ENCODE measurements around the gene LDHB.
"Not testable (repeated sequence)": the region's sequence is repeated elsewhere in the genome, so short reads cannot be mapped to it uniquely, and the experiment has no call there.

LDHB gene

DNA sequence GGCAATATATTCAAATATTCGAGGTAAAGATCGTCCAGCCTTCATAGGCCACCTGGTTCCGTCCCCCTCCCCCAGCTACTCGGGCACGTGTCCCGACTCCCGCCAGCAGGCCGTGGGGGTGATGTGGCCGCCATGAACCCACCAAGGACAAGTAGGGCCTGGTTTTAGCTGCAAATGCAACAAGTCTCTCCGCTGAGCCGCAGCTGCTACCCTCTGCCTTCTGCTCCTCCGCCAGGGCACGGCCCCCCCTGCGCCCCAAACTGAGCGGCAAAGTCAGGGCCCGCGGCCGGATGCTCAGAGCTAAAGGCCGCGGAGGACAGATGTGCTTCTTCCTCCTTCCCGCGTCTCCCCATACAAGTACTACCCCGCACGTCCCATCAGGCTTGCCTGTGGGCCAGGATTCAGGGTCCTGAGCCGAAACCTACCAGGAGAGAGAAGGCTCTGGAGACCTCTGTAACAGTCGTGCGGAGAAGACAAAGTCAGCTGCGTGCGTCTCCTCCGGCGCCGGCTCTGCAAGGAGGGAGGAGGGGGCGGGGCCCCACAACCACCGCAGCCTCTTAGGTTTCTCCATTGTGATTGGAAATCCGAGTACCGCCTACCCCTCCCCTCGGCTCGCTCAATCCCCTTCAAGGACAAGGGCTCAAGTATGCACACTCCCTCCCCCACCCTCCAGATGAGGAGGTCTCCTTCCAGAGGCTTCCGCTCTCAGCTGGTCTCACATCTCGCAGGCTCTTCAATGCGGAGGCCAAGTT, at the start of gene LDHB:
Gene LDHB, minus strand, starts transcription at position 517 of the 752 bp plus-strand sequence. CDS start 3,171 bp downstream, outside the sequence.
- peak; percentile 66 to 79 for DNase-seq

DNA sequence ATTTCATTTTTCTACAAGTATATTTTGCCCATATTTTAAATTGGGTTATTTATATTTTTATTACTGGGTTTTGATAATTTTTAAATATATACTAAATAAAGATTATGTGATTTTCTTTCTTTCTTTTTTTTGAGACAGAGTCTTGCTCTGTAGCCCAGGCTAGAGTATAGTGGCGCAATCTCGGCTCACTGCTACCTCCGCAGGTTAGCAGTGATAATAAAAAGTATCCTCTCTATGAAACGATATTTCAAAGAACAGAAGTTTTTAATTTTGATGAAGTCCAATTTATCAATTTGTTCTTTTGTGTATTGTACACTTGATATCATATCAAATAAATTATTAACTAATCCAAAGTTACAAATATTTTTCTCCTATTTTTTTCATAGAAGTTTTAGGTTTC, 47.2 kb upstream of the LDHB start:
- no peak for DNase-seq

DNA sequence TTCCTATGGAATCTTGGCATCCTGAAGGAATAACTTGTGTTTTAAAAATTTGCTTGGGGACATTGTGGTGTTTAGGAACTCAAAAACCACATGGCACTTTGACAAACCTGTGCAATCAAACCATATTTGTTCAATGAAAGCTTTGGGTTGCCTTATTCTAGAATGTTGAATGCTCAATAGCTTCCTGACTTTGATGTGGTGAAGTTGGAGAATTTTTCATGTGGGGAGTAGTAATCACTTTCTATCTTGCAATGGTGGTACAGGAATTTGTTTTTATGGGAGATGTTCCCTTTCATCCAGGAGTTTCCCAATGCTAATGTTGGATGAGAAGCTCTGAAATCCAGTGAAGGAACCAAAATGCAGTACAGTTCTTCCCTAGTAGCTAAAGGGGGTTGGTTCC, 42.2 kb upstream of the LDHB start:
- no peak for DNase-seq

DNA sequence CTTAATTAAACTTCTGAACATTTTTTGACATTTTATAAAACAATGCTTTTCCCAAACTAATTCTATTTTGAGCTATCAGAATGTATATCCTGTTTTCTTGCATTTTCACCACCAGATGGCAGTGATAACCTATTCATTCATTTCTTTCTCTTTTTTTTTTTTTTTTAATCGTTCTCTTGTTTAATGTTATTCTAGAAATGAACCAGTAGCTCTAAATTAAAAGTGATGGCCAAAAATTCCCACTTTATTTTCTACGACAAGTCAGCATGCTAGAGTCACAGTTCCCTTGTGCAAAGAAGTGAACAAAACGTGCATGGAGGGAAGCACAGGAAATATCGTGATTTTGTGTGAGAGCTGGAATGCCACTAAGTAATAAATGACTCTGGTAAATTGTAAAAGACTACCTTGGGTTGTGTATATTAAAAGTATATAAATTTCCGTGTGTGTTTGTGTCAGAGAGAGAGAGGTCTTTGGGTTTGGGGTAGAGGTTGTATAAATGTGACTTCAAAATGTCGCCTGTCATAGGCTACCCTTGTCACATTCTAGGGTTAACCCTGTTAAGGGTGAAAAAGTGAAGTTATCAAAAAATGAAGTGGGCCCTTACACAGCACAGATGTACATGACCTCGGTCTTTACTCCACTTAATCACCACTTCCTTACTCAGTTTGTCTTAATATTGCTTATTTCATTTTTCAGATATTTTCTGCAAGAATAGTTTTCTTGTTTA, 40.4 kb upstream of the LDHB start:
- peak; percentile 5 to 49 for DNase-seq

DNA sequence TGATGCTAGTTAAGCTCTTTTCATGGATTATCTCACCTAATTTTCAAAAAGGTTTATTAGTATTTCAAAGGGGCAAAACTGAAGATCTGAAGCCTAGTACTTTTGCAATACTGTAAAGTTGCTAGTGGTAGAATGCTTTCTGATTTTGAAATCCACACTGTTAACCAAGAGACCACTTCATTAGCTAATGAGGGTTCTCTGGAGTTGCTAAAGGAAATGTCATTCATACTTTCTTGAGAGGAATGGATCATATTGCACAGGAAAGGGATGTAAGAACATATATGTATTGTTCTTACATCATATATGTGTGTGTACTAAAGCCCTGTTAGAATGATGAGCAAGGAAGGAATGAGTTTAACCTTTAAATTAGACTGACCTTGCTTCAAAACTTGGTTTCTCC, 39.0 kb upstream of the LDHB start:
- DNase-seq = peak in 1 of 2 donors; percentile 7

DNA sequence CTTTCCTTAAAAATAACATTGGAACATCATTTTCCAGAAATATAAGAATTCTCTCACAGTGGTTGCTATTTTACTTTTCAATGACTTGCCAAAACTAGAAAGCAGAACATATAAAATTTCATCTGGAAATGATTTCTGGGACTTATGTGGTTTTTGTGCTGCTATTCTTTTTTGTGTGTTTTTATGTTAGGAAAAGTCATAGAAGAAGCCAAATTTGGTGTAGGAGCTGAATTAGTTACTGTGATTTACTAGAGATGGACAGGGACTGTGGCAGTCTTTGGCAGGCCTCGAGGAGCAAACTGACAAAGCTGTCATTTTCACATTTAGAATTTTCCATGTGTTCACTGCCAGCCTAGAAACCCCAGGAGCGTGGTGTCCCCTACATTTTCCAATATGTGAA, 38.3 kb upstream of the LDHB start:
- no peak for DNase-seq

DNA sequence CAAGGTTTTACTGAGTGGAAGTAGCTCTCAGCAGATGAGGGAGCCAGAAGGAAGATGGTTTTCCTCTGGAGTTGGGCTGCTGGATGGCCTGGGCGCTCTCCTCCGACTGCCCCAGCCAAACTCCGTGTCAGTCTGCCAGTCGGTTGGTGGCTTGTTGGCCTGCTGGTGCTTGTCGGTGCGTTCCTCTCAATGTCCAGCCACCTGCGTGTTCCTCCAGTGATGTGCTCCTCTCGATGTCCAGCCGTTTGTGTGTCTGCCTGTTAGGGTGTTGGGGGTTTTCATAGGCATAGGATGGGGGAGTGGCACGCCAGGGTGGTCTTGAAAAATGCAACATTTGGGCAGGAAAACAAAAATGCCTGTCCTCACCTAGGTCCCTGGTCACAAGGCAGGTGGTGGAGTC, 37.0 kb upstream of the LDHB start:
- DNase-seq = no peak

DNA sequence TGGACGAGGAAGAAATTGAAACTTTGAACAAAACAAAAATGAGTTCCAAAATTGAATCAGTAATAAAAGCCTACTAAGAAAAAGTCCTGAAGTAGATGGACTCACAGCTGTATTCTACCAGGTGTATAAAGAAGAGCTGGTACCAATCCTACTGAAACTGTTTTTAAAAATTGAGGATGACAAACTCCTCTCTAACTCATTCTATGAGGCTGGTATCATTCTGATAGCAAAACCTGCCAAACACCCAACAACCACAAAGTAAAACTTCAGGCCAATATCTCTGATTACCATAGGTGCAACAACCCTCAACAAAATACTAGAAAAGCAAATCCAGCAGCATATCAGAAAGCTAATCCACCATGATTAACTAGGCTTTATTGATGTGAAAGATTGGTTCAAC, 33.9 kb upstream of the LDHB start:
- no peak for DNase-seq

DNA sequence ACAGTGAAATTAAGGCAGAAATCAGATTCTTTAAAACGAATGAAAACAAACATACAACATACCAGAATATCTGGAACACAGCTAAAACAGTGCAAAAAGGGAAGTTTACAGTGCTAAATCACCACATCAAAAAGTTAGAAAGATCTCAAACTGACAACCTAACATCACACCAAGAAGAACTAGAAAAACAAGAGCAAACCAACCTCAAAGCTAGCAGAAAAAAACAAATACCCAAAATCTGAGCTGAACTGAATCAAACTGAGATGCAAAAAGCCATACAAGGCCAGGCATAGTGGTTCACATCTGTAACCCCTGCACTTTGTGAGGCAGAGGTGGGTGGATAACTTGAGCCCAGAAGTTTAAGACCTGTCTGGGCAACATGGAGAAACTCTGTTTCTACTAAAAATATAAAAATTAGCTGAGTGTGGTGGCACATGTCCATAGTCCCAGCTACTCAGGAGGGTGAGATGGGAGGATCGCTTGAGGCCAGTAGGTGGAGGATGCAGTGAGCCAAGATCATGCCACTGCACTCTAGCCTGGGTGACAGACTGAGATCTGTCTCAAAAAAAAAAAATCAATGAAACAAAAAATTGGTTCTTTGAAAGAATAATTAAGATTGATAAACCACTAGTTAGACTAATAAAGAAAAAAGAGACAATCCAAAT, 33.2 kb upstream of the LDHB start:
- no peak for DNase-seq

DNA sequence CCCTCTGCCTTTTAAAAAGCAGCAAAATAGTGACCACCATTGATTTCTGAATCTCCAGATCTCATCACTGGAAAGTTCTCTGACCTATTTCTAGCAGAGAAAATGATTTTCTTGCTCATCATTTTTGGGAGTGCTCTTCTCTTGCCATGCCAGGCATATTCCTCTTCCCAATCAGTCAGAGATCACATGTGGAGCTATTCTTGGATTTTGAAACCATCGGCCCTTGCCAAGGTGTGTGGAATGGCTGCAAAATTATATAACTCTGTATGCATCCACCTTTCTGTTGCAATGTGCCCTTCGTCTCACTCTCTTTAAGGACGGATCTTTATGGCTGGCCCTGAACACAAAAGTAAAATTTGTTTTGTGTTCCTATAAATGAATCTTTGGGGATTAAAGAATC, 25.5 kb upstream of the LDHB start:
- no peak for DNase-seq

DNA sequence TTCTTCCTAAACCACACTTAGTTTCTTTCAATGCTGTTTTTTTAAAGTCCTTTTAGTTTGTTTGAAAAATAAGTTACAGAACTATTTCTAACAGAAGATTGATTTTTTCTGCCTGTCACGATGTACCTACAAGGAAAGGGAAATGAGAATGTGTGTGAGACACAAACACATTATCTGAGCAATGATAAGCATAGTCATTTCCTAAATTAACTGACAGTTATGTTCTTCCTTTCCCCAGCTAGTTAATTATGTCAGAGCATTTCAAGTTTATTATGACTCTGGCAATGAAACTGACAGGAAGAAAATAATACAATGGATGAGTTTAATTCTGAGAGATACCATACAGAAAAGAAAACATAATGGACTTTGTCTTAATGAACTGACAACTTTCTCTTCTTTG, 21.3 kb upstream of the LDHB start:
- no peak for DNase-seq

DNA sequence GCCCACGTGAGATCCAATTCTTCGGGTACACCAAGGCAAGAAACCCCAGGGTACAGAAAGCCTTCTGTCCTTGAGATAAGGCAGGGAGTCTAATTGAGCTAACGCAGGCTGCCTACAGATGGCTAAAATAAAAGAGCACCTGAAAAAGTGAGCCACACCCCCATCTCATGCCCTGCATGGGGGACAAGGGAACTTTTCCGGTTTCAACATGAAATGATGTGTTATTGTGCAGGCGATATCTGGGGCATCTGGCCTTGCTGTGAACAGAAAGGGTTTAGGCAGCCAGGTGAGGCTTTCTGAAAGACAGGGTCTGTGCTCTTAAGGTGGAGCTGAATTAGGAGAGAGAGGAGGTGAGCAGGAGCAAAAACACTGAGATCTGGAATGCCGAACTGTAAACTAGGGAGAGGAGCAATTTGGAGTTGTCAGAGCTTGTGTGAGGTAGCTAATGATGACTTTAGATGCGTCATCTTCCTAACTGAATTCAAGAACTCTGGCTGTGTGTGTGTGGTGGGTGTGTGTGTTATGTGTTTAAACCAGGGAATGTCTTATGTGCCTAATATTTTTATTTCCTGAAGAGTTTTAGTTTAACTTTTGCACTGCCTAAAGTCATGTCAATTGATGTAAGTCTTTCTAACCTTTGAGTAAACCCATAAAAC, 20.1 kb upstream of the LDHB start:
- no peak for DNase-seq

DNA sequence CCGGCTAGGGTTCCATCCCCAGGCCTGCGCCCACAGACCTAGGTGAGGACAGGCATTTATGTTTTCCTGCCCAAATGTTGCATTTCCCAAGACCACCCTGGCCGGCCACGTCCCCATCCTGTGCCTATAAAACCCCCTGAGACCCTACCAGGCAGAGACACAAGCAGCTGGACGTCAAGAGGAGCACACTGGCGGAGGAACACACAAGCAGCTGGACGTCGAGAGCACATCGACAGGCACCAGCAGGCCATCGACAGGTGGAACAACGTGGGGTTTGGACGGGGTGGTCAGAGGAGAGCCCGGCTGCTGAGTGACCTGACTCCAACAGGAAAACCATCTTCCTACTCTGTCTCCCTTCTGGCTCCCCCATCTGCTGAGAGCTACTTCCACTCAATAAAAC, 19.6 kb upstream of the LDHB start:
- DNase-seq = no peak

DNA sequence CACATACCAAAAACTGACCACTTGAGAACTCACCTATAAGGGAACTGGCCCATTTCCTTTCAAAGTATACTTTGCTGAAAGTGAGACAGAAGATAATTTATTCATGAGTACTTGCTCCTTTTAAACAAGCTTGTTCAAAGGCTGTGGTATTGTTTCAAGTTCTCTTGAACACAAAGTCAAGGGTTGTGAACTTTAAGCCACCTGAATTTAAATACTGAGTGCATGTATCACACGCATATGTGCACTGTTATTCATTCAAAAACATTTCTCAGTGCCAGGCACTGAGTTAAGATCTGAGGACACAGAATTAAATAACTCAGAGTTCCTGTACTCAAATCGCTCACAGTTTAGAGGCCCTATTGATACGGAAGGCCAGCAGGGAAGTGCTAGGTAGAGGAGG, 19.1 kb upstream of the LDHB start:
- no peak for DNase-seq

DNA sequence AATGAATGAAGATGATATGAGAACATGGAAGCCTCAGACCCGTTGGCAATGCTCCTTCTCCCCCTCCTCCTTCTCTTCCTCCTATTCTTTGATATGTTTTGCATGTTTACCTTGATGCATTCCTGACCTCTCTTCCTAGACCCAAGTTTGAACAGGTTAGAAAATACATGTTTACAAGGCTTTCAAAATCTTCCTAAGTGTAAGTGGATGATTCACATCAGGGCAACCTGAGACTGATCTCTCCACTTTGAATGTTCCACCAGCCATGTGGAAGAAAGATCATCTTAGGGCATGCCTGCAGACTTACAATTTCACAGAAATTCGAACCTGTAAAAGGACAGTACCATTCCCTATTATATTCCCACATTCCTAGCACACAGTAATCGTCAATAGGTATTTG, 18.0 kb upstream of the LDHB start:
- DNase-seq = no peak

DNA sequence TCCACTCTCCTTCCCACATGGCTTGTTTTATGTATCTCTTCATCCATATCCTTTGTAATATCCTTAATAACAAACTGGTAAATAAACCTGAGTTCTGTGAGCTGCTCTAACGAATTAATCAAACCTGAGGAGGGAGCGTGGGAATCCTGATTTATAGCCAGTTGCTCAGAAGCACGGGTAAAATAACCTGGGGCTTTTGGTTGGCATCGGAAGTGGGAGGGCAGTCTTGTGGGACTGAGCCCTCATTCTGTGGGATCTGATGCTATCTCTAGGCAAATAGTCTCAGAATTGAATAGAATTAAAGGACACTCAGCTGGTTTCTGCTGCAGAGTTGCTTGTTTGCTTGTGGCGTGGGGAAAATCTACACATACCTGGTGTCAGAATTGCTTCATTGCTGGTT, 17.5 kb upstream of the LDHB start:
- DNase-seq = no peak

DNA sequence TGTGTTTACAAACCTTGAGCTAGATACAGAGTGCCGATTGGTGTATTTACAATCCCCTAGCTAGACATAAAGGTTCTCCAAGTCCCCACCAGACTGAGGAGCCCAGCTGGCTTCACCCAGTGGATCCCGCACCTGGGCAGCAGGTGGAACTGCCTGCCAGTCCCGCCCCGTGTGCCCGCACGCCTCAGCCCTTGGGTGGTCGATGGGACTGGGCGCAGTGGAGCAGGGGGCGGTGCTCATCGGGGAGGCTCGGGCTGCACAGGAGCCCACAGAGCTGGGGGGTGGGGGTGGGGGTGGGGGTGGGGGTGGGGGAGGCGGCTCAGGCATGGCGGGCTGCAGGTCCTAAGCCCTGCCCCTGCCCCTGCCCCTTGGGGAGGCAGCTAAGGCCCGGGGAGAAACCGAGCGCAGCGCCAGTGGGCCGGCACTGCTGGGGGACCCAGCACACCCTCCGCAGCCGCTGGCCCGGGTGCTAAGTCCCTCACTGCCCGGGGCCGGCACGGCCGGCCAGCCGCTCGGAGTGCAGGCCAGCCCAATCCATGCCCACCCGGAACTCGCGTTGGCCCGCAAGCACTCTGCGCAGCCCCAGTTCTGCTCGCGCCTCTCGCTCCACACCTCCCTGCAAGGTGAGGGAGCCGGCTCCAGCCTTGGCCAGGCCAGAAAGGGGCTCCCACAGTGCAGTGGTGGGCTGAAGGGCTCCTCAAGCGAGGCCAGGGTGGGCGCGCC, 16.3 kb upstream of the LDHB start:
- DNase-seq = not testable (repeated sequence)

DNA sequence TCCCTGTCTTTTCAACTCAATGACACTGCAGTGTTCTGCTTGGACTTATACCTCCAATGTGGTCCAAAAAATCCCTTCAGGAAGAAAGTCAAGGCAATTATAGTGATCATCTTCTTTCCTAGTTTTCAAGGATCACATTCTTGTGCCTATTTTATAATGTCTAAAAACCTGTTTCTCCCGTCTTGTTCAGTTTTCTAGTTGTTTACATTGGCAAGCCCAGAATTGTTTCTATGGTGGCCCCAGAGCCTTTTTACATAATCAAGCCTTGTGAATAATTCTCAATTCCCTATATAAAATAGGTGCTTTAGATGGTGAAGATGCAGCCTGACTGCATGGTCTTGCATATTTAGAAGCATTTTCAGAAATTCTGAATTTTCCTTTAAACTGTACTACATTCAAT, 14.5 kb upstream of the LDHB start:
- no peak for DNase-seq

DNA sequence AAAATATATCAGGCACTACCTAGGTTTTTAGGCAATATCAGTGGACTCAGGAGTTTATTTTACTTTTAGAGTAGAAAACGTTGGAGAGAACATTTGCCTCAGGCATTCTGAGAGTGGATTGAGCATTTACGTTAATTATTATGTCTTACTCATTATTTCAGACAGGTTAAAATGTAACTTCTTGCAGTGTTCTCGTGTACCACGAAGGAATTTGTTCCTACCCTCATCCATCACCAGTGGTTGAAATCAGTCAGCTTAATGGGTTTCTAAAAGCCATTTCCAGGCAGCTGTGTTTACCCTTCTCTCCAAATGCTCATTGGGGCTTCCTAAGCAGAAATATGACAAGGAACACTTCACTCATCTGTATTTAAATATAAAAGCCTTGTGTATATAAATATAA, 9.1 kb upstream of the LDHB start:
- no peak for DNase-seq

DNA sequence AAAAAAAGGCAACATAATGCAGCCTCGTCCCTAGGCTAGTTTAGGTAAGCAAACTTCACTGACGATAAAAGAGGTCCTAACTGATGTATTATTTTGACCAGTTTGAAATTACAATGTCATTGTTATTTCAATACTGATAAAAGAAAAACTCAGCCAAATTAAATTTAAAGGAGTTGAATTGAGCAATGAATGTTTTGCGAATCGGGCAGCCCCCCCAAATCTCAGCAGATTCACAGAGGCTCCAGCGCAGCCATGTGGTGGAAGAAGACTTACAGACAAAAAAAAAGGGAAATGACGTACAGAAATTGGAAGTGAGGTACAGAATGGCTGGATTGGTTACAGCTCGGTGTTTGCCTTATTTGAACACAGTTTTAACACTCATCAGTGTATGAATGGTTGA, 8.2 kb upstream of the LDHB start:
- DNase-seq = no peak

DNA sequence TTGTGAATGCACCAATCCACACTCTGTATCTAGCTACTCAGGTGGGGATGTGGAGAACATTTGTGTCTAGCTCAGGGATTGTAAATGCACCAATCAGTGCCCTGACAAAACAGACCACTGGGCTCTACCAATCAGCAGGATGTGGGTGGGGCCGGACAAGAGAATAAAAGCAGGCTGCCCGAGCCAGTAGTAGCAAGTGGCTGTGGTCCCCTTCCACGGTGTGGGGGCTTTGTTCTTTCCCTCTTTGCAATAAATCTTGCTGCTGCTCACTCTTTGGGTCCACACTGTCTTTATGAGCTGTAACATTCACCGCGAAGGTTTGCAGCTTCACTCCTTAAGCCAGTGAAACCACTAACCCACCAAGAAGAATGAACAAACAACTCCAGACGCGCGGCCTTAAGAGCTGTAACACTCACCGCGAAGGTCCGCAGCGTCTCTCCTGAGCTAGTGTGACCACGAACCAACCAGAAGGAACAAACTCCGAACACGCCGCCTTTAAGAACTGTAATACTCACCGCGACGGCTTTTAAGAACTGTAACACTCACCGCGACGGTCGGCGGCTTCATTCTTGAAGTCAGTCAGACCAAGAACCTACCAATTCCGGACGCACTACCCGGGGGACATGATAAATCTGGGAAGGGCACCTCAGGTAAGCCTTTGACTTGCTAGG, 4.6 kb upstream of the LDHB start:
- DNase-seq = no peak

DNA sequence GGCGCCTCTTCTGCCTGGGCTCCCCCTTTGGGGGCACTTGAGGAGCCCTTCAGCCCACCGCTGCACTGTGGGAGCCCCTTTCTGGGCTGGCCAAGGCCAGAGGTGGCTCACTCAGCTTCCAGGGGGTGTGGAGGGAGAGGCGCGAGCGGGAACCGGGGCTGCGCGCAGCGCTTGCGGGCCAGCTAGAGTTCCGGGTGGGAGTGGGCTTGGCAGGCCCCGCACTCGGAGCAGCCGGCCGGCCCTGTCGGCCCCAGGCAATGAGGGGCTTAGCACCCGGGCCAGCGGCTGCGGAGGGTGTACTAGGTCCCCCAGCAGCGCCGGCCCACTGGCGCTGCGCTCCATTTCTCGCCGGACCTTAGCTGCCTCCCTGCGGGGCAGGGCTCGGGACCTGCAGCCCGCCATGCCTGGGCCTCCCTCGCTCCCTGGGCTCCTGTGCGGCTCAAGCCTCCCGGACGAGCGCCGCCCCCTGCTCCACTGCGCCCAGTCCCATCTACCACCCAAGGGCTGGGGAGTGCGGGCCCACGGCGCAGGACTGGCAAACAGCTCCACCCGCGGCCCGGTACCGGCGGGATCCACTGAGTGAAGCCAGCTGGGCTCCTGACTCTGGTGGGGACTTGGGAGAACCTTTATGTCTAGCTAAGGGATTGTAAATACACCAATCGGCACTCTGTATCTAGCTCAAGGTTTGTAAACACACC, 3.9 kb upstream of the LDHB start:
- DNase-seq = not testable (repeated sequence)

All from inflammatory macrophage treated with lipopolysaccharide for 1 hour (primary cell).